ENCODE results near the gene RACK1.
"Not testable (repeated sequence)": the region's sequence is repeated elsewhere in the genome, so short reads cannot be mapped to it uniquely, and the experiment has no call there.

The RACK1 gene

GRCh38 chr5:181233088-181233800 lies 10.5 kb downstream of the RACK1 start:
- no peak for DNase-seq

- no peak for DNase-seq
Observed at GRCh38 chr5:181232593-181232992, 11.1 kb downstream of the RACK1 start.

- no peak for DNase-seq
Observed at GRCh38 chr5:181231432-181231831, 12.3 kb downstream of the RACK1 start.

GRCh38 chr5:181230551-181230950 lies 13.2 kb downstream of the RACK1 start:
- DNase-seq = no peak

GRCh38 chr5:181229996-181230395 lies 13.7 kb downstream of the RACK1 start:
- DNase-seq = no peak

GRCh38 chr5:181224390-181225229 lies 19.1 kb downstream of the RACK1 start:
- no peak for DNase-seq

GRCh38 chr5:181223729-181224389 lies 19.8 kb downstream of the RACK1 start:
- no peak for DNase-seq

- no peak for DNase-seq
Observed at GRCh38 chr5:181223058-181223728, 20.5 kb downstream of the RACK1 start, which contains the start of gene TRIM41. Gene TRIM41, plus strand, starts transcription at chr5:181223281. Its CDS starts 719 bp downstream, at chr5:181224000.

GRCh38 chr5:181222630-181223057 lies 21.1 kb downstream of the RACK1 start:
- DNase-seq = no peak

- DNase-seq = no peak
Observed at GRCh38 chr5:181221792-181222629, 21.7 kb downstream of the RACK1 start.

- DNase-seq = no peak
Observed at GRCh38 chr5:181221105-181221791, 22.5 kb downstream of the RACK1 start.

- DNase-seq = no peak
Observed at GRCh38 chr5:181220178-181220515, 23.6 kb downstream of the RACK1 start.

- no peak for DNase-seq
Observed at GRCh38 chr5:181219262-181220177, 24.2 kb downstream of the RACK1 start.

- DNase-seq = no peak
Observed at GRCh38 chr5:181218795-181219124, 24.9 kb downstream of the RACK1 start.

- no peak for DNase-seq
Observed at GRCh38 chr5:181217803-181218062, 26.0 kb downstream of the RACK1 start.

GRCh38 chr5:181217111-181217802 lies 26.4 kb downstream of the RACK1 start:
- no peak for DNase-seq

GRCh38 chr5:181215997-181216989 lies 27.4 kb downstream of the RACK1 start:
- DNase-seq = no peak

GRCh38 chr5:181214249-181214648 lies 29.5 kb downstream of the RACK1 start:
- DNase-seq = not testable (repeated sequence)

- DNase-seq = no peak
Observed at GRCh38 chr5:181212934-181213333, 30.8 kb downstream of the RACK1 start.

Measured in NCI-H2081 (cell line).